Subcutaneous preadipocyte (primary cell): ENCODE measurements around the gene ADIPOQ. TPM values are rescaled to one million over a fixed set of nuclear protein-coding genes. Genes with fewer than 3 reads are reported as not detected.

ENCODE experiments used
- total RNA-seq: library from RNA; depleted of rRNA; stranded (reverse); fragments of >200 nt; gene quantifications from 2 replicates; pipeline ENCODE4 v1.2.3, GENCODE V29; 2012

Gene ADIPOQ
- total RNA-seq: not detected in 2 replicates

DNA sequence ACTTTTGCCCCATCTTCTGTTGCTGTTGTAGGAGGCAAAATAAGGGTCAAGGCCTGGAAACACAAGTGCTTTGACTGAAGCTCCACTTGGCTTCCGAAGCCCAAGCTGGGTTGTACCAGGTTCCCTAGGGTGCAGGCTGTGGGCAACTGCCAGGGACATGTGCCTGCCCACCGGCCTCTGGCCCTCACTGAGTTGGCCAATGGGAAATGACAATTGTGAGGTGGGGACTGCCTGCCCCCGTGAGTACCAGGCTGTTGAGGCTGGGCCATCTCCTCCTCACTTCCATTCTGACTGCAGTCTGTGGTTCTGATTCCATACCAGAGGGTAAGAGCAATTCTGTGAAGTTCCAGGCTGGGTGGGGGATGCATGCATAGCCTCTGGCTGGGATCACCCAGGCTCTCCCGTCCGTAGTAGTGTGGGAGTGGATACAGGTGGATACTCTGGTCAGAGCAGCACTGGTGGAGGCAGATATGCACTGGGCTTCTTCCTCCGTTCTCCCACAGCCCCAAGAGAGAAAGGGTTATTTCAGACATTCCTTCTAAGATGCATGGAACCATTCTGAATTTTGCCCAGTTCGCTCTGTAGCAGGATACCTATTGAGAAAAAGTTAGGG, at the start of gene ADIPOQ:
TSS of gene ADIPOQ (plus strand) at position 285 of the 613 bp plus-strand sequence. CDS start 10,349 bp downstream, outside the sequence.

DNA sequence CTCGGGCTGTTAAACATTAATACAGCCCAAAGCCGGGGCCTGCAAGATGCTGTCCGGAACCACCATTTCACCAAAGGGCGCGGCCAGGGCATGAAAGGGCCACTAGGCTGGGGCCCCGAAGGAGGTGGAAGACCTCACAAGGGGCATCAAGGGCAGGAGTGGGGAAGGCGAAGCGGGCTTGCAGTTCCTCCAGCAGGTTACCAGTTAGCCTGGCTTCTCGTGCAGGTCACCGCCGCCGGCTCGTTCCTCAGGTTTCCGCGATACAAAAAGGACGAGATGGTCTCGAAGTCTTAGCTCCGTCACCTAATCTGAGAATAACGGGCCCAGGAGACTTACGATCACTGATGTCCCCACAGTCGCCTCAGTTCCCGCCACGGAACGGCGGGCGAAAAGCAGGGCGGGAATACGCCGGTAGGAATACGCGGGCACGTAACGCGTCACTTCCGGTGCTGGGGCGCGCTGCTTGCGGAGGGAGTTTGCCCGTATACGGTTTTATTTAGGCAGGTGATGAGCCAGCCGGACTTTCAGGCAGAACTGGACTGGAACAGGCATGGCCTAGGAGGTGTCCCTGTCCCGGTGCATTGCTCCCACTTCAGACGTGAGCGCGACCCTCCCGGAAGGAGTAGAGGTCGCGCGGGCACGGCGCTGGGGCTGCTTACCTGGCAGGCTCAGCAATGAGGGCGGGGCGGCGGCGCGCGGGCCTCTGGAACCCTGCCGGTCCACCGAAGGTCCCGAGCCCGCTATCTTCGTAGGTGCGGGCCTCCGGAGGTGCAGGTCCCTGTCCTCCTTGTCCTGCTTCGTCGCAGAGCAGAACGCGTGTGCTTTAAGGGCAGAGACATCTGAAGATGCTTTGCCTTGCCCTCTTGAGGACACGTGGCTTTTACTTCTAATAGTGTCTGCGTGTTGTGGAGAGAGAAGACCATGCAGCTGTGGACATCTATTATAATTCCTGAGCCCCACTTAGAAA, 36.1 kb upstream of the ADIPOQ start, which contains the start of gene RFC4:
TSS of gene RFC4 (minus strand) at position 394 of the 967 bp plus-strand sequence. CDS start 1,769 bp downstream, outside the sequence.

Other genes with a start within 250 kb of the ADIPOQ start
- gene AHSG, start 229.7 kb upstream of the ADIPOQ start, total RNA-seq: not detected in 2 replicates
- gene FETUB, start 202.3 kb upstream of the ADIPOQ start, total RNA-seq: not detected in 2 replicates
- not detected in 2 replicates for gene HRG, start 176.7 kb upstream of the ADIPOQ start, total RNA-seq
- not detected in 2 replicates for gene KNG1, start 125.4 kb upstream of the ADIPOQ start, total RNA-seq
- gene EIF4A2, start 59.1 kb upstream of the ADIPOQ start, total RNA-seq: 344 and 390 TPM in 2 replicates
- gene RFC4, start 36.2 kb upstream of the ADIPOQ start, total RNA-seq: 24.3 and 38.5 TPM in 2 replicates
- gene ST6GAL1, start 87.8 kb downstream of the ADIPOQ start, total RNA-seq: 0.73 and 0.78 TPM in 2 replicates